Esophagus muscularis mucosa (tissue), 4 donors: ENCODE measurements around the gene PLEKHH1.

Experiments used
- CTCF ChIP-seq, 3 experiments: fragments of 200-600 bp in 2 of 3; fragments of 450-650 bp in 1 of 3; sonication (generic) in 2 of 3; IDR thresholded peaks; one replicate each; pipeline ENCODE4 v1.5.1; 2017 to 2019; ENCODE audit warnings: antibody characterized with exemption in 3 of 3, mild to moderate bottlenecking in 2 of 3, moderate library complexity in 1 of 3
- EP300 ChIP-seq: sonication (generic); formaldehyde crosslinking; IDR thresholded peaks from one replicate; pipeline ENCODE4 v1.6.1; 2017; ENCODE audit warnings: antibody characterized with exemption
- POLR2AphosphoS5 ChIP-seq, 2 donors: sonication (generic); formaldehyde crosslinking; IDR thresholded peaks; one replicate each; pipeline ENCODE4 v1.6.1; 2017; ENCODE audit warnings: antibody characterized with exemption in 2 of 2

GRCh38 chr14:67595392-67595791, 62.3 kb downstream of the PLEKHH1 start:
- TF ChIP-seq POLR2AphosphoS5 (IDR thresholded peaks at IDR 0.05) (no peak), CTCF (IDR thresholded peaks at IDR 0.05) (no peak), EP300 (no peak)
